ENCODE measurements around the gene RPH3AL. TPM values are rescaled to one million over a fixed set of nuclear protein-coding genes. Genes with fewer than 3 reads are reported as not detected.
"Not testable (repeated sequence)": the region's sequence is repeated elsewhere in the genome, so short reads cannot be mapped to it uniquely, and the experiment has no call there.

RPH3AL gene
- total and polyA plus RNA-seq, 7 experiments from 2014 or later, result 0.84 to 19.6 (median 4.3) TPM

DNA sequence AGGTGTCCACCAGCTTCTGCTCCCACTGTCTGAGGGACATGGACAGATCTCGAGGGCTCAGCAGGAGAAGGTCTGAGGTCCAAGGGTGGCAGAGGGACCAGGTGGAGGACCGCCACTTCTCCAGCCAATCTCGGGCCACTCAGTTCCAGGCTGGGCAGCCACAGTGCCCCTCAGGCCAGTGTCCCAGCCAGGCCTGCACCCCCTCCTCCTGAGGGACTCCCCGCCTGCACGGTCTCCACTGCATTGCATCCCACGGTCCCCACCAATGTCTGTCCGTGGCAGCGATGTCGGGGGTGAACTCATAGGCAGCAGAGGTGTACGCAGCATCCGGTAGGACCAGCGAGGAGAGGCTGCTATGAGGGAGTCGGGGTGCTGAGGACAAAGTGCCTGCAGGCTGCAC is 107.0 kb downstream of the RPH3AL start:
- Mint-ChIP-seq H3K4me1 (peaks cover 0 to 16% (median 2%) of the 10 kb centered on the region in 7 donors), H3K4me3 (no peak overlapping the region), H3K27ac (no peak overlapping the region), H3K27me3 (no peaks in the 10 kb centered on the region), H3K36me3 (peaks cover 0 to 7% (median 4%) of the 10 kb centered on the region in 5 donors), H3K9me3 (peaks cover 0 to 8% (median 0%) of the 10 kb centered on the region in 11 donors)
- H3K27ac ChIP-seq (ENCODE audit: low read depth, low read length), result no peak overlapping the region
- intact Hi-C loops (cut with micrococcal nuclease), result no loop called here
- CTCF ChIA-PET, result no interaction called here
- no peaks in the 10 kb centered on the region for H3K27me3 ChIP-seq (ENCODE audit: control insufficient read depth in 2 of 2, insufficient read depth in 2 of 2, low read length in 2 of 2)
- H3K36me3 ChIP-seq (ENCODE audit: control insufficient read depth in 2 of 3, insufficient read depth in 3 of 3, low read length in 3 of 3), result no peaks in the 10 kb centered on the region
- H3K4me3 ChIP-seq (ENCODE audit: low read length), result no peak overlapping the region
- POLR2A ChIA-PET, result no interaction called here
- no peak for ATAC-seq
- no peak for DNase-seq
- no peaks in the 10 kb centered on the region for H3K4me1 ChIP-seq (ENCODE audit: control insufficient read depth in 2 of 2, insufficient read depth in 2 of 2, low read length in 2 of 2)
- no peaks in the 10 kb centered on the region for H3K9me3 ChIP-seq (ENCODE audit: control insufficient read depth in 2 of 3, low read length in 3 of 3)

GRCh38 chr17:245020-245419 is 107.6 kb downstream of the RPH3AL start:
- H3K27ac ChIP-seq (ENCODE audit: low read depth, low read length), result no peak overlapping the region
- CTCF ChIA-PET, result no interaction called here
- H3K9me3 Mint-ChIP-seq, result peaks cover 0 to 8% (median 0%) of the 10 kb centered on the region in 11 donors
- H3K9me3 ChIP-seq (ENCODE audit: control insufficient read depth in 2 of 3, low read length in 3 of 3), result no peaks in the 10 kb centered on the region
- no peaks in the 10 kb centered on the region for H3K27me3 ChIP-seq (ENCODE audit: control insufficient read depth in 2 of 2, insufficient read depth in 2 of 2, low read length in 2 of 2)
- H3K4me3 ChIP-seq (ENCODE audit: low read length), result no peak overlapping the region
- peaks cover 0 to 16% (median 2%) of the 10 kb centered on the region in 7 donors for H3K4me1 Mint-ChIP-seq
- POLR2A ChIA-PET, result no interaction called here
- peaks cover 0 to 7% (median 4%) of the 10 kb centered on the region in 5 donors for H3K36me3 Mint-ChIP-seq
- intact Hi-C loops (cut with micrococcal nuclease), result no loop called here
- H3K4me3 Mint-ChIP-seq, result no peak overlapping the region
- H3K36me3 ChIP-seq (ENCODE audit: control insufficient read depth in 2 of 3, insufficient read depth in 3 of 3, low read length in 3 of 3), result no peaks in the 10 kb centered on the region
- DNase-seq (no peak), ATAC-seq (no peak)
- H3K27me3 Mint-ChIP-seq, result no peaks in the 10 kb centered on the region
- H3K27ac Mint-ChIP-seq, result no peak overlapping the region
- no peaks in the 10 kb centered on the region for H3K4me1 ChIP-seq (ENCODE audit: control insufficient read depth in 2 of 2, insufficient read depth in 2 of 2, low read length in 2 of 2)

DNA sequence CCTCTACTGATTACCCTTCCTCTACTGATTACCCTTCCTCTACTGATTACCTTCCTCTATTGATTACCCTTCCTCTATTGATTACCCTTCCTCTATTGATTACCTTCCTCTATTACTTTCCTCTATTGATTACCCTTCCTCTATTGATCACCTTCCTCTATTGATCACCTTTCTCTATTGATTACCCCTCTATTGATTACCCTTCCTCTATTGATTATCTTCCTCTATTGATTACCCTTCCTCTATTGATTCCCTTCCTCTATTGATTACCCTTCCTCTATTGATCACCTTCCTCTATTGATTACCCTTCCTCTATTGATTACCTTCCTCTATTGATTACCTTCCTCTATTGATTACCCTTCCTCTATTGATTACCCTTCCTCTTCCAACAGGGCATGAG is 108.7 kb downstream of the RPH3AL start:
- H3K27ac ChIP-seq (ENCODE audit: low read depth, low read length); H3K4me3 ChIP-seq (ENCODE audit: low read length); ATAC-seq; H3K4me3 Mint-ChIP-seq; H3K27me3 Mint-ChIP-seq; POLR2A ChIA-PET; CTCF ChIA-PET; H3K9me3 ChIP-seq (ENCODE audit: control insufficient read depth in 2 of 3, low read length in 3 of 3); intact Hi-C loops (cut with micrococcal nuclease); H3K9me3 Mint-ChIP-seq; H3K36me3 Mint-ChIP-seq; DNase-seq; H3K27me3 ChIP-seq (ENCODE audit: control insufficient read depth in 2 of 2, insufficient read depth in 2 of 2, low read length in 2 of 2); H3K4me1 ChIP-seq (ENCODE audit: control insufficient read depth in 2 of 2, insufficient read depth in 2 of 2, low read length in 2 of 2); H3K36me3 ChIP-seq (ENCODE audit: control insufficient read depth in 2 of 3, insufficient read depth in 3 of 3, low read length in 3 of 3): not testable (repeated sequence)
- Mint-ChIP-seq H3K27ac (peak overlapping the region in 2 of 9 donors; percentile 17 to 47), H3K4me1 (peaks cover 0 to 16% (median 2%) of the 10 kb centered on the region in 7 donors)

DNA sequence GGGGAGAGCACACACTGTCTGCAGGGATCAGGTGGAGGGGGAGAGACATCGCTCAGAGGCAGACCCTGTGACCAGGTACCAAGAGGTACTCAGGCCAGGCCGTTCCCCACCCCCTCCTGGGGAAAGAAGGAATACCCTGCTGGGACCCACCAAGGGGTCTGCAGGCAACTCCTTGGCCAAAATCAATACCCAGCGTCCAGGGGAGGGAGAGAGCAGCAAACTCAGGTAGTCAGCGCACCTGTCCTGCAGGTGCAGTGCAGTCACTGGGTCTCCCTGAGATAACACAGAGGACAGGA is 113.7 kb downstream of the RPH3AL start:
- Mint-ChIP-seq H3K9me3 (peaks cover 0 to 6% (median 0%) of the 10 kb centered on the region in 11 donors), H3K36me3 (no peaks in the 10 kb centered on the region), H3K27ac (peak overlapping the region in 1 of 9 donors; percentile 9), H3K4me1 (peaks cover 0 to 11% (median 0%) of the 10 kb centered on the region in 7 donors), H3K4me3 (no peak overlapping the region), H3K27me3 (peaks cover 0 to 9% (median 0%) of the 10 kb centered on the region in 5 donors)
- Histone ChIP-seq H3K27me3 (ENCODE audit: control insufficient read depth in 2 of 2, insufficient read depth in 2 of 2, low read length in 2 of 2) (no peaks in the 10 kb centered on the region), H3K4me1 (ENCODE audit: control insufficient read depth in 2 of 2, insufficient read depth in 2 of 2, low read length in 2 of 2) (no peaks in the 10 kb centered on the region), H3K27ac (ENCODE audit: low read depth, low read length) (no peak overlapping the region), H3K9me3 (ENCODE audit: control insufficient read depth in 2 of 3, low read length in 3 of 3) (no peaks in the 10 kb centered on the region), H3K4me3 (ENCODE audit: low read length) (no peak overlapping the region), H3K36me3 (ENCODE audit: control insufficient read depth in 2 of 3, insufficient read depth in 3 of 3, low read length in 3 of 3) (no peaks in the 10 kb centered on the region)
- DNase-seq (no peak), ATAC-seq (no peak)
- ChIA-PET POLR2A (no interaction called here), CTCF (no interaction called here)
- intact Hi-C loops (cut with micrococcal nuclease), result no loop called here

DNA sequence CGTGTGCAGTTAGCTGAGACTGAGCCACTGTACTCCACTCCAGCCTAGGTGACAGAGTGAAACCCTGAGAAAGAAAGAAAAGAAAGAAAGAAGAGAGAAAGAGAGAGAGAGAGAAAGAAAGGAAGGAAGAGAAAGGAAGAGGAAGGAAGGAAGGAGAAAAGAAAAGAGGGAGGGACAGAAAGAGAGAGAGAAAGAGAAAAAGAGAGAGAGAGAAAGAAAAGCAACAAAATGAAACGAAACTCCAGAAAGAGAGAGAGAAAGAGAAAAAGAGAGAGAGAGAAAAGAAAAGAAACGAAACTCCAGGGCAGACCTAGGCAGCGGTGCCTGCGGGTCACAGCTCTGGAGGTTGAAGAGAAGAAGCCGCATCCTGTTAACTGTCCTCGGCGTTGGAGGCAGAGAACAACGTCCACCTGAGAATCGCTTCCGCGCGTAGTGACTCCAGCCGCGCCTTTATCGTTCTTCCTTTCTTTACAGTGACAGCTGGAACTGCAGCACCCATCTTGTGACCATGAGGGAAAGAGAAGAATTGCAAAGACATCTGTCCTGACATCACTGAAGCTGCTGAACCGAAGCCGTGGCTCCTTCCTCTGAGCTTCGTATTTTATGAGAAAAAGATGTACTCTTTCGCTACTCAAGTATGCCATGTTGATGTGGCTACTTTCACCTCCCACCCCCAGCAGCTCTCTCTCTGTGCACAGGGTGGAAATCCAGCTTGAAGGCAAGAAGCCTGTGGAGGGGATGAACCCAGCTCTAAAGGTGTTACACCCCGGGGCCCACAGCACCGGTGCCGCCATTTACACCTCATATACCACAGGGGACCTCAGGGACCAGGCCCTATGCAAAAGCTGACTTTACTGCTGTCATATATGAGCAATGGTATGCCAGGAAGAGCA is 114.3 kb downstream of the RPH3AL start:
- CTCF ChIA-PET, result no interaction called here
- ATAC-seq (no peak), DNase-seq (no peak)
- H3K36me3 ChIP-seq (ENCODE audit: control insufficient read depth in 2 of 3, insufficient read depth in 3 of 3, low read length in 3 of 3), result no peaks in the 10 kb centered on the region
- H3K4me3 ChIP-seq (ENCODE audit: low read length), result no peak overlapping the region
- H3K27me3 Mint-ChIP-seq, result peaks cover 0 to 9% (median 0%) of the 10 kb centered on the region in 5 donors
- intact Hi-C loops (cut with micrococcal nuclease), result no loop called here
- H3K4me1 Mint-ChIP-seq, result peaks cover 0 to 7% (median 0%) of the 10 kb centered on the region in 7 donors
- H3K27me3 ChIP-seq (ENCODE audit: control insufficient read depth in 2 of 2, insufficient read depth in 2 of 2, low read length in 2 of 2), result no peaks in the 10 kb centered on the region
- H3K9me3 ChIP-seq (ENCODE audit: control insufficient read depth in 2 of 3, low read length in 3 of 3), result no peaks in the 10 kb centered on the region
- H3K4me3 Mint-ChIP-seq, result peak overlapping the region in 1 of 10 donors; percentile 30
- H3K27ac ChIP-seq (ENCODE audit: low read depth, low read length), result no peak overlapping the region
- POLR2A ChIA-PET, result no interaction called here
- peaks cover 0 to under 1% (median 0%) of the 10 kb centered on the region in 11 donors for H3K9me3 Mint-ChIP-seq
- H3K27ac Mint-ChIP-seq, result peak overlapping the region in 4 of 9 donors; percentile 9 to 59 (median 27)
- H3K36me3 Mint-ChIP-seq, result no peaks in the 10 kb centered on the region
- no peaks in the 10 kb centered on the region for H3K4me1 ChIP-seq (ENCODE audit: control insufficient read depth in 2 of 2, insufficient read depth in 2 of 2, low read length in 2 of 2)

DNA sequence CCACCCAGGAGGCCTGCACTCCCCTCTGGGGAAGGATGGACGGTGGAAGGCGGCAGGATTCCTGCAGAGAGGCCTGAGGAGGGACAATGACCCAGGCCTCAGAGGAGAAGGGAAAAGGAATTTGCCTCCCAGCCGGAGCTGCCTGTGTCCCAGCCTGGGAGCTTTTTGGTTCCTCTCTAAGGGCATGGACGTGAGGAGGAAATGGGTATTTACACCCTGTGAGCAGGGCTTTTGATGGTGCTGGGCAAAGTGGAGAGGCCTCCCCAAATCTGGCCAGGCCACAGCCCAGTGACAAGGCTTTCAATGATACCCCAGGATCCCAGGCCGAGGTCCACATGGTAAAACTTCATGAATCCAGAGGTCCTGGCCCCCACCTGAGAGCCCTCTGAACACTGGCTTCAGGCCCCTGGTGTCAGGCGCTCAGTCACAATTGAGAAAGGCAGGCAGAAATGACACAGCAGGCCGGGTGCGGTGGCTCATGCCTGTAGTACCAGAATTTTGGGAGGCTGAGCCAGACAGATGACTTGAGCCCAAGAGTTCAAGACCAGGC is 115.1 kb downstream of the RPH3AL start:
- H3K36me3 ChIP-seq (ENCODE audit: control insufficient read depth in 2 of 3, insufficient read depth in 3 of 3, low read length in 3 of 3), result no peaks in the 10 kb centered on the region
- H3K27ac Mint-ChIP-seq, result peak overlapping the region in 2 of 9 donors; percentile 22 to 59
- ATAC-seq (no peak), DNase-seq (no peak)
- peaks cover 0 to 9% (median 0%) of the 10 kb centered on the region in 5 donors for H3K27me3 Mint-ChIP-seq
- peaks cover 0 to 7% (median 0%) of the 10 kb centered on the region in 7 donors for H3K4me1 Mint-ChIP-seq
- peaks cover 0 to 3% (median 0%) of the 10 kb centered on the region in 5 donors for H3K36me3 Mint-ChIP-seq
- POLR2A ChIA-PET, result no interaction called here
- intact Hi-C loops (cut with micrococcal nuclease), result no loop called here
- no peaks in the 10 kb centered on the region for H3K4me1 ChIP-seq (ENCODE audit: control insufficient read depth in 2 of 2, insufficient read depth in 2 of 2, low read length in 2 of 2)
- no peak overlapping the region for H3K27ac ChIP-seq (ENCODE audit: low read depth, low read length)
- H3K4me3 Mint-ChIP-seq, result no peak overlapping the region
- CTCF ChIA-PET, result no interaction called here
- no peaks in the 10 kb centered on the region for H3K9me3 ChIP-seq (ENCODE audit: control insufficient read depth in 2 of 3, low read length in 3 of 3)
- H3K9me3 Mint-ChIP-seq, result no peaks in the 10 kb centered on the region
- no peak overlapping the region for H3K4me3 ChIP-seq (ENCODE audit: low read length)
- H3K27me3 ChIP-seq (ENCODE audit: control insufficient read depth in 2 of 2, insufficient read depth in 2 of 2, low read length in 2 of 2), result no peaks in the 10 kb centered on the region
